Measurements from ENCODE around the gene PRELID2. TPM values are rescaled to one million over a fixed set of nuclear protein-coding genes. Genes with fewer than 3 reads are reported as not detected.

Gene PRELID2
- total RNA-seq, 1 donor from 2014 or later: 24.8 TPM

- DNase-seq (ENCODE audit: low read depth): peak; percentile 40
Measured at GRCh38 chr5:145797336-145797735, 37.8 kb downstream of the PRELID2 start.

- DNase-seq (ENCODE audit: low read depth): no peak
Measured at GRCh38 chr5:145796318-145796717, 38.8 kb downstream of the PRELID2 start.

- DNase-seq (ENCODE audit: low read depth): no peak
Measured at GRCh38 chr5:145793574-145793973, 41.6 kb downstream of the PRELID2 start.

GRCh38 chr5:145792840-145793239, 42.3 kb downstream of the PRELID2 start:
- DNase-seq (ENCODE audit: low read depth): no peak

GRCh38 chr5:145791866-145792265, 43.3 kb downstream of the PRELID2 start:
- DNase-seq (ENCODE audit: low read depth): no peak

GRCh38 chr5:145787996-145788395, 47.1 kb downstream of the PRELID2 start:
- DNase-seq (ENCODE audit: low read depth): no peak

- no peak for DNase-seq (ENCODE audit: low read depth)
Measured at GRCh38 chr5:145787507-145787906, 47.6 kb downstream of the PRELID2 start.

- DNase-seq (ENCODE audit: low read depth): no peak
Measured at GRCh38 chr5:145787001-145787400, 48.1 kb downstream of the PRELID2 start.

- DNase-seq (ENCODE audit: low read depth): no peak
Measured at GRCh38 chr5:145780982-145781381, 54.2 kb downstream of the PRELID2 start.

GRCh38 chr5:145778144-145778900, 56.8 kb downstream of the PRELID2 start:
- no peak for DNase-seq (ENCODE audit: low read depth)

- DNase-seq (ENCODE audit: low read depth): no peak
Measured at GRCh38 chr5:145777445-145778063, 57.6 kb downstream of the PRELID2 start.

GRCh38 chr5:145776886-145777285, 58.3 kb downstream of the PRELID2 start:
- no peak for DNase-seq (ENCODE audit: low read depth)

- DNase-seq (ENCODE audit: low read depth): peak; percentile 85
Measured at GRCh38 chr5:145775893-145776444, 59.2 kb downstream of the PRELID2 start.

- DNase-seq (ENCODE audit: low read depth): no peak
Measured at GRCh38 chr5:145775411-145775810, 59.7 kb downstream of the PRELID2 start.

- DNase-seq (ENCODE audit: low read depth): peak; percentile 33
Measured at GRCh38 chr5:145774442-145774841, 60.7 kb downstream of the PRELID2 start.

GRCh38 chr5:145772466-145772865, 62.7 kb downstream of the PRELID2 start:
- DNase-seq (ENCODE audit: low read depth): no peak

GRCh38 chr5:145768863-145769262, 66.3 kb downstream of the PRELID2 start:
- no peak for DNase-seq (ENCODE audit: low read depth)

GRCh38 chr5:145764325-145764724, 70.8 kb downstream of the PRELID2 start:
- peak; percentile 18 for DNase-seq (ENCODE audit: low read depth)

- DNase-seq (ENCODE audit: low read depth): no peak
Measured at GRCh38 chr5:145762833-145763232, 72.3 kb downstream of the PRELID2 start.

- no peak for DNase-seq (ENCODE audit: low read depth)
Measured at GRCh38 chr5:145761254-145761653, 73.9 kb downstream of the PRELID2 start.

- DNase-seq (ENCODE audit: low read depth): no peak
Measured at GRCh38 chr5:145760660-145761059, 74.5 kb downstream of the PRELID2 start.

- no peak for DNase-seq (ENCODE audit: low read depth)
Measured at GRCh38 chr5:145752947-145753346, 82.2 kb downstream of the PRELID2 start.

- no peak for DNase-seq (ENCODE audit: low read depth)
Measured at GRCh38 chr5:145752534-145752933, 82.6 kb downstream of the PRELID2 start.
